ENCODE data around the gene CACNA2D3.

CACNA2D3 gene

GRCh38 chr3:55006244-55006676, 883.9 kb downstream of the CACNA2D3 start:
- no peak for DNase-seq (ENCODE audit: low read depth in 2 of 2)

- DNase-seq (ENCODE audit: low read depth in 2 of 2): no peak
These were observed 885.6 kb downstream of the CACNA2D3 start for GRCh38 chr3:55007971-55008370.

GRCh38 chr3:55009372-55009771, 887.0 kb downstream of the CACNA2D3 start:
- no peak for DNase-seq (ENCODE audit: low read depth in 2 of 2)

GRCh38 chr3:55012091-55012490, 889.7 kb downstream of the CACNA2D3 start:
- no peak for DNase-seq (ENCODE audit: low read depth in 2 of 2)

- DNase-seq (ENCODE audit: low read depth in 2 of 2): no peak
These were observed 891.0 kb downstream of the CACNA2D3 start for GRCh38 chr3:55013145-55013925.

- DNase-seq (ENCODE audit: low read depth in 2 of 2): no peak
These were observed 891.7 kb downstream of the CACNA2D3 start for GRCh38 chr3:55014081-55014480.

- no peak for DNase-seq (ENCODE audit: low read depth in 2 of 2)
These were observed 892.6 kb downstream of the CACNA2D3 start for GRCh38 chr3:55014906-55015305.

GRCh38 chr3:55017876-55018275, 895.5 kb downstream of the CACNA2D3 start:
- no peak for DNase-seq (ENCODE audit: low read depth in 2 of 2)

GRCh38 chr3:55030938-55031337, 908.6 kb downstream of the CACNA2D3 start:
- DNase-seq (ENCODE audit: low read depth in 2 of 2): no peak

- DNase-seq (ENCODE audit: low read depth in 2 of 2): no peak
These were observed 914.7 kb downstream of the CACNA2D3 start for GRCh38 chr3:55036883-55037577.

GRCh38 chr3:55042591-55042990, 920.2 kb downstream of the CACNA2D3 start:
- DNase-seq (ENCODE audit: low read depth in 2 of 2): no peak

- no peak for DNase-seq (ENCODE audit: low read depth in 2 of 2)
These were observed 922.1 kb downstream of the CACNA2D3 start for GRCh38 chr3:55044486-55044885.

- DNase-seq (ENCODE audit: low read depth in 2 of 2): no peak
These were observed 936.8 kb downstream of the CACNA2D3 start for GRCh38 chr3:55059027-55059629.

- no peak for DNase-seq (ENCODE audit: low read depth in 2 of 2)
These were observed 938.8 kb downstream of the CACNA2D3 start for GRCh38 chr3:55060896-55061719.

- no peak for DNase-seq (ENCODE audit: low read depth in 2 of 2)
These were observed 939.3 kb downstream of the CACNA2D3 start for GRCh38 chr3:55061720-55062034.

GRCh38 chr3:55064164-55064563, 941.8 kb downstream of the CACNA2D3 start:
- no peak for DNase-seq (ENCODE audit: low read depth in 2 of 2)

- no peak for DNase-seq (ENCODE audit: low read depth in 2 of 2)
These were observed 943.0 kb downstream of the CACNA2D3 start for GRCh38 chr3:55065331-55065730.

GRCh38 chr3:55066551-55067047, 944.2 kb downstream of the CACNA2D3 start:
- DNase-seq (ENCODE audit: low read depth in 2 of 2): no peak

GRCh38 chr3:55069950-55070349, 947.6 kb downstream of the CACNA2D3 start:
- no peak for DNase-seq (ENCODE audit: low read depth in 2 of 2)

GRCh38 chr3:55074796-55075195, 952.4 kb downstream of the CACNA2D3 start:
- DNase-seq (ENCODE audit: low read depth in 2 of 2): no peak

- no peak for DNase-seq (ENCODE audit: low read depth in 2 of 2)
These were observed 953.5 kb downstream of the CACNA2D3 start for GRCh38 chr3:55075846-55076245.

GRCh38 chr3:55077726-55078125, 955.4 kb downstream of the CACNA2D3 start:
- DNase-seq (ENCODE audit: low read depth in 2 of 2): no peak

Data from stimulated activated CD4-positive, alpha-beta T cell treated with anti-CD3 and anti-CD28 coated beads, Interleukin-1b, Interleukin-23, amount 100 ng/mL, for 4 hours (primary cell).